IMR-90 (cell line): ENCODE measurements around the gene IGF2. TPM values are rescaled to one million over a fixed set of nuclear protein-coding genes. Genes with fewer than 3 reads are reported as not detected.

ENCODE experiments used
- ATAC-seq: fragments of 200-7000 bp; cut with Tn5 transposase; 2 replicates; pipeline ENCODE4 v1.9.1; 2020; ENCODE audit warnings: low read depth, mild to moderate bottlenecking, moderate library complexity
- BruUV-seq: library from RNA; stranded (reverse); fragments of 400-500 nt; replicated peaks from 2 replicates; lab custom pipeline; 2021; lab: Mats Ljungman, UMichigan
- CTCF ChIA-PET: fragments of 300-600 bp; formaldehyde crosslinking; extraction: SDS; loops from one replicate; lab custom pipeline; 2021; ENCODE audit warnings: antibody characterized with exemption; lab: Yijun Ruan, JAX
- POLR2A ChIA-PET: fragments of 300-600 bp; sonication (Branson Sonifier 250); formaldehyde crosslinking; loops from one replicate; lab custom pipeline; 2022; ENCODE audit warnings: antibody characterized with exemption; ENCODE audit not compliant: unreplicated experiment; lab: Charles Lee
- DNase-seq: peaks from one replicate; pipeline ENCODE4 v3.0.0; 2013
- H2AFZ ChIP-seq: replicated peaks from 2 replicates; pipeline ENCODE3; 2013; ENCODE audit warnings: low read length, mild to moderate bottlenecking; ENCODE audit not compliant: poor library complexity
- H2AK5ac ChIP-seq: 2 replicates; pipeline ENCODE4 v1.6.1; 2013; ENCODE audit warnings: low read depth, low read length, inconsistent platforms
- H2AK9ac ChIP-seq: replicated peaks from 2 replicates; pipeline ENCODE3; 2013; ENCODE audit warnings: mild to moderate bottlenecking, low read depth, low read length, moderate library complexity; ENCODE audit not compliant: poor library complexity
- H2BK120ac ChIP-seq: 2 replicates; pipeline ENCODE4 v1.6.1; 2013; ENCODE audit warnings: low read depth, low read length, inconsistent platforms
- H2BK15ac ChIP-seq: 3 replicates; pipeline ENCODE4 v1.6.1; 2013; ENCODE audit warnings: low read depth, low read length, inconsistent platforms
- H2BK20ac ChIP-seq: 2 replicates; pipeline ENCODE4 v1.6.1; 2013; ENCODE audit warnings: low read depth, mild to moderate bottlenecking, inconsistent platforms, low read length, moderate library complexity
- H2BK5ac ChIP-seq: 2 replicates; pipeline ENCODE4 v1.6.1; 2013; ENCODE audit warnings: mild to moderate bottlenecking, low read depth, low read length, inconsistent platforms; ENCODE audit not compliant: poor library complexity, severe bottlenecking
- H3K14ac ChIP-seq: replicated peaks from 2 replicates; pipeline ENCODE4 v1.6.1; 2013; ENCODE audit warnings: low read depth, low read length, inconsistent platforms
- H3K18ac ChIP-seq: 2 replicates; pipeline ENCODE4 v1.6.1; 2013; ENCODE audit warnings: low read depth, low read length, control low read depth
- H3K23ac ChIP-seq: 2 replicates; pipeline ENCODE4 v1.6.1; 2013; ENCODE audit warnings: low read depth, low read length, inconsistent platforms
- H3K27ac ChIP-seq: 2 replicates; pipeline ENCODE4 v1.5.1; 2013; ENCODE audit warnings: mild to moderate bottlenecking, control low read depth, low read length; ENCODE audit not compliant: insufficient read depth
- H3K27me3 ChIP-seq: 2 replicates; pipeline ENCODE4 v1.6.1; 2013; ENCODE audit warnings: low read length; ENCODE audit not compliant: control insufficient read depth, insufficient read depth
- H3K36me3 ChIP-seq: 2 replicates; pipeline ENCODE4 v1.6.1; 2013; ENCODE audit warnings: low read length, mixed read lengths; ENCODE audit not compliant: control insufficient read depth, insufficient read depth
- H3K4ac ChIP-seq: 2 replicates; pipeline ENCODE4 v1.6.1; 2013; ENCODE audit warnings: low read depth, low read length, inconsistent platforms
- H3K4me1 ChIP-seq: 2 replicates; pipeline ENCODE4 v1.6.1; 2013; ENCODE audit warnings: low read length, mixed read lengths; ENCODE audit not compliant: control insufficient read depth, insufficient read depth
- H3K4me2 ChIP-seq: 2 replicates; pipeline ENCODE4 v1.6.1; 2013; ENCODE audit warnings: low read depth, mild to moderate bottlenecking, control low read depth, low read length, moderate library complexity
- H3K4me3 ChIP-seq: 2 replicates; pipeline ENCODE4 v1.5.1; 2013; ENCODE audit warnings: low read depth, mild to moderate bottlenecking, control low read depth, low read length, moderate library complexity; ENCODE audit not compliant: insufficient read depth
- H3K56ac ChIP-seq: 2 replicates; pipeline ENCODE4 v1.6.1; 2013; ENCODE audit warnings: low read length, inconsistent platforms; ENCODE audit not compliant: insufficient read depth; ENCODE audit errors: extremely low read depth
- H3K79me1 ChIP-seq, 2 experiments: 2 replicates each; pipeline ENCODE4 v1.6.1; 2013; ENCODE audit warnings: low read length in 2 of 2, inconsistent platforms in 1 of 2, low read depth in 1 of 2
- H3K9ac ChIP-seq: 2 replicates; pipeline ENCODE4 v1.6.1; 2013; ENCODE audit warnings: low read depth, low read length, control low read depth
- H3K9me1 ChIP-seq: 2 replicates; pipeline ENCODE4 v1.6.1; 2013; ENCODE audit warnings: low read length, inconsistent platforms; ENCODE audit not compliant: insufficient read depth
- H3K9me3 ChIP-seq: 2 replicates; pipeline ENCODE4 v1.6.1; 2013; ENCODE audit warnings: low read length; ENCODE audit not compliant: control insufficient read depth, insufficient read depth
- H4K20me1 ChIP-seq: 2 replicates; pipeline ENCODE4 v1.6.1; 2013; ENCODE audit warnings: low read length, inconsistent platforms; ENCODE audit not compliant: insufficient read depth
- H4K5ac ChIP-seq: 2 replicates; pipeline ENCODE4 v1.6.1; 2013; ENCODE audit warnings: mild to moderate bottlenecking, low read depth, low read length, control low read depth
- H4K8ac ChIP-seq, 2 experiments: 2 replicates each; pipeline ENCODE4 v1.6.1; 2013; ENCODE audit warnings: low read depth in 2 of 2, low read length in 2 of 2, control low read depth in 1 of 2, inconsistent platforms in 1 of 2
- H4K91ac ChIP-seq: 2 replicates; pipeline ENCODE4 v1.6.1; 2013; ENCODE audit warnings: low read depth, low read length, inconsistent platforms; ENCODE audit not compliant: insufficient read depth
- BHLHE40 ChIP-seq: fragments of 150-350 bp; IDR thresholded peaks from 2 replicates; pipeline ENCODE4 v1.6.1; 2016; ENCODE audit warnings: mild to moderate bottlenecking, low read depth, low read length
- CHD1 ChIP-seq: IDR thresholded peaks from 2 replicates; pipeline ENCODE4 v1.6.1; 2012; ENCODE audit warnings: low read depth, low read length, improper control_type of control experiment
- CTCF ChIP-seq: conservative IDR thresholded peaks from 2 replicates; pipeline ENCODE4 v1.5.1; 2012; ENCODE audit warnings: mild to moderate bottlenecking, low read depth, low read length, improper control_type of control experiment
- ELK1 ChIP-seq: fragments of 150-350 bp; IDR thresholded peaks from 2 replicates; pipeline ENCODE4 v1.6.1; 2016; ENCODE audit warnings: low read depth, mild to moderate bottlenecking, low read length, moderate library complexity, borderline replicate concordance
- FOS ChIP-seq: fragments of 150-350 bp; IDR thresholded peaks from 2 replicates; pipeline ENCODE4 v1.6.1; 2016; ENCODE audit warnings: low read depth, low read length
- MAZ ChIP-seq: IDR thresholded peaks from 2 replicates; pipeline ENCODE4 v1.6.1; 2012; ENCODE audit warnings: low read depth, mild to moderate bottlenecking, low read length, improper control_type of control experiment, moderate library complexity, borderline replicate concordance
- MXI1 ChIP-seq: IDR thresholded peaks from 2 replicates; pipeline ENCODE4 v1.6.1; 2012; ENCODE audit warnings: low read depth, mild to moderate bottlenecking, low read length, moderate library complexity, borderline replicate concordance
- NFE2L2 ChIP-seq: fragments of 150-350 bp; IDR thresholded peaks from 2 replicates; pipeline ENCODE4 v1.6.1; 2016; ENCODE audit warnings: low read depth, mild to moderate bottlenecking, low read length
- POLR2A ChIP-seq: IDR thresholded peaks from 2 replicates; pipeline ENCODE4 v1.6.1; 2012; ENCODE audit warnings: mild to moderate bottlenecking, low read depth, low read length
- RAD21 ChIP-seq: IDR thresholded peaks from 2 replicates; pipeline ENCODE4 v1.6.1; 2012; ENCODE audit warnings: low read length, improper control_type of control experiment
- RCOR1 ChIP-seq: IDR thresholded peaks from 2 replicates; pipeline ENCODE4 v1.6.1; 2012; ENCODE audit warnings: mild to moderate bottlenecking, low read length, improper control_type of control experiment; ENCODE audit not compliant: insufficient replicate concordance
- RFX5 ChIP-seq: IDR thresholded peaks from 2 replicates; pipeline ENCODE4 v1.8.0; 2012; ENCODE audit warnings: low read depth, mild to moderate bottlenecking, low read length, moderate library complexity
- SMC3 ChIP-seq: fragments of 150-350 bp; IDR thresholded peaks from 2 replicates; pipeline ENCODE4 v1.6.1; 2016; ENCODE audit warnings: low read depth, mild to moderate bottlenecking, antibody characterized with exemption, low read length, moderate library complexity
- USF2 ChIP-seq: fragments of 150-350 bp; IDR thresholded peaks from 2 replicates; pipeline ENCODE4 v1.6.1; 2017; ENCODE audit warnings: mild to moderate bottlenecking, antibody characterized with exemption, low read length, low read depth
- WGBS, 2 experiments: methylation state at CpG; one replicate each; pipeline versions ENCODE4 v1.1.5 to v1.1.7; 2013; ENCODE audit warnings: missing lambda C conversion rate in 2 of 2; ENCODE audit not compliant: insufficient read length in 1 of 2; ENCODE audit errors: extremely low coverage in 2 of 2; 5-methylcytosine and 5-hydroxymethylcytosine counted together
- dilution Hi-C: fragments of 300-500 bp; cut with HindIII; formaldehyde crosslinking; loops from one replicate; pipeline ENCODE4 v1.14.3; 2018; ENCODE audit warnings: low sequenced_read_pairs; ENCODE audit not compliant: unreplicated experiment
- in situ Hi-C: fragments of 300-500 bp; cut with MboI; formaldehyde crosslinking; loops from 3 replicates; pipeline ENCODE4 v1.14.3; 2019; ENCODE audit warnings: low sequenced_read_pairs, inconsistent platforms, mixed read lengths
- intact Hi-C: fragments of 100-400 bp; cut with micrococcal nuclease; formaldehyde crosslinking; loops from 2 replicates; pipeline ENCODE4 v1.10.0; 2022
- polyA plus RNA-seq, 3 experiments: library from polyadenylated mRNA; depleted of rRNA; stranded (reverse); fragments of >200 nt; gene quantifications; 2 replicates each; pipeline ENCODE4 v1.2.3, GENCODE V29; 2012; ENCODE audit warnings: low replicate concordance in 1 of 3
- total RNA-seq: library from RNA; depleted of rRNA; stranded (reverse); fragments of >200 nt; gene quantifications from 2 replicates; pipeline ENCODE4 v1.2.3, GENCODE V29; 2012

Gene IGF2
- total and polyA plus RNA-seq, 2 of the 4 experiments (the other 2 are of a cell fraction), result 2.3 to 21.8 TPM

- dilution Hi-C loops (no loop called here), in situ Hi-C loops (no loop called here), intact Hi-C loops (no loop called here)
- Histone ChIP-seq H3K4ac (no peak overlapping the region), H2AK5ac (no peak overlapping the region), H2AFZ (no peak overlapping the region), H2BK15ac (no peak overlapping the region), H2BK5ac (no peak overlapping the region), H3K36me3 (no peaks in the 10 kb centered on the region), H3K4me3 (no peak overlapping the region), H4K8ac (no peak overlapping the region), H4K91ac (no peak overlapping the region), H3K4me1 (no peaks in the 10 kb centered on the region), H2AK9ac (no peak overlapping the region), H2BK20ac (no peak overlapping the region), H2BK120ac (no peak overlapping the region), H3K4me2 (no peak overlapping the region), H3K23ac (no peak overlapping the region), H3K79me1 (no peaks in the 10 kb centered on the region), H3K9ac (no peak overlapping the region), H3K18ac (no peak overlapping the region), H4K20me1 (no peaks in the 10 kb centered on the region), H3K27ac (no peak overlapping the region), H3K27me3 (peaks cover 5% of the 10 kb centered on the region; the same call in 1 of the 2 replicates), H3K14ac (no peak overlapping the region), H4K5ac (no peak overlapping the region), H3K56ac (no peak overlapping the region), H3K9me3 (no peaks in the 10 kb centered on the region), H3K9me1 (no peaks in the 10 kb centered on the region)
- WGBS, 2 experiments, result 69% methylated on average over 17 of the region's 36 CpGs; no CpG with 5 or more reads in 1 of the 2 experiments
- ATAC-seq, result no peak
- no TSS peak for BruUV-seq
- ChIA-PET POLR2A (no interaction called here), CTCF (interaction anchor here (0.7 to 0.9 kb wide), 2 partner anchors 9 kb away, joined by 3 to 4 read pairs; no protein-coding TSS in a partner anchor)
- no peak for DNase-seq
- TF ChIP-seq CHD1 (no peak), NFE2L2 (no peak), RFX5 (no peak), CTCF (no peak), RAD21 (no peak), USF2 (no peak), MXI1 (no peak), ELK1 (no peak), RCOR1 (no peak), SMC3 (no peak), MAZ (no peak), FOS (no peak), POLR2A (no peak), BHLHE40 (no peak)
Measured at GRCh38 chr11:2159536-2160413, 20.6 kb upstream of the IGF2 start.
